Effector CD4-positive, alpha-beta T cell (primary cell): ENCODE data around the gene HOXB6.

Experiments used
- DNase-seq: peaks from one replicate; pipeline ENCODE4 v3.0.0-alpha.2; 2020

The HOXB6 gene

GRCh38 chr17:48565022-48565554 is 39.7 kb downstream of the HOXB6 start:
- DNase-seq = no peak

- DNase-seq = no peak
Observed at GRCh38 chr17:48564188-48565021, 40.4 kb downstream of the HOXB6 start.

GRCh38 chr17:48563867-48564187 is 41.0 kb downstream of the HOXB6 start:
- no peak for DNase-seq

GRCh38 chr17:48563385-48563838 is 41.4 kb downstream of the HOXB6 start:
- no peak for DNase-seq

- DNase-seq = no peak
Observed at GRCh38 chr17:48562934-48563333, 41.9 kb downstream of the HOXB6 start.

GRCh38 chr17:48561884-48562810 is 42.6 kb downstream of the HOXB6 start:
- DNase-seq = no peak

GRCh38 chr17:48559840-48560817 is 44.7 kb downstream of the HOXB6 start:
- no peak for DNase-seq

- no peak for DNase-seq
Observed at GRCh38 chr17:48559122-48559839, 45.5 kb downstream of the HOXB6 start.

GRCh38 chr17:48558831-48559121 is 46.0 kb downstream of the HOXB6 start:
- no peak for DNase-seq

GRCh38 chr17:48558057-48558830 is 46.5 kb downstream of the HOXB6 start:
- DNase-seq = no peak

GRCh38 chr17:48556576-48557401 is 48.0 kb downstream of the HOXB6 start:
- no peak for DNase-seq

- no peak for DNase-seq
Observed at GRCh38 chr17:48556229-48556575, 48.6 kb downstream of the HOXB6 start.

GRCh38 chr17:48555258-48556228 is 49.2 kb downstream of the HOXB6 start:
- DNase-seq = no peak

GRCh38 chr17:48554412-48555257 is 50.2 kb downstream of the HOXB6 start:
- no peak for DNase-seq

- DNase-seq = no peak
Observed at GRCh38 chr17:48553826-48554225, 51.0 kb downstream of the HOXB6 start.

- DNase-seq = no peak
Observed at GRCh38 chr17:48553190-48553547, 51.6 kb downstream of the HOXB6 start.

- DNase-seq = no peak
Observed at GRCh38 chr17:48552466-48553189, 52.2 kb downstream of the HOXB6 start.
